Heart left ventricle (tissue), 13 donors: Measurements from ENCODE around the gene NPAP1.

Experiments used
- POLR2A ChIP-seq, 2 donors: fragments of 450-650 bp; IDR thresholded peaks; one replicate each; pipeline ENCODE4 v1.6.1; 2017; ENCODE audit warnings: antibody characterized with exemption in 2 of 2, mild to moderate bottlenecking in 2 of 2, moderate library complexity in 2 of 2
- TF ChIP-seq, protein P1 (sequence below), 12 donors: fragments of 200-600 bp; sonication (generic) in 4 of 12; IDR thresholded peaks; one replicate each; pipeline versions ENCODE4 v1.5.0 to v1.8.0; 2018 to 2022; ENCODE audit warnings: antibody characterized with exemption in 12 of 12, mild to moderate bottlenecking in 5 of 12
- donor health status: ischemic (EF 13 %, LVEDD 7.1; RV severe dilation, severe dysfunction).
- donor health status: DM: no; HTN: yes; CAD: no.
- donor health status: DM: no; HTN: no; CAD: no.
- donor health status: ischemic (EF 25% LVEDD 6.9; RV normal size, moderate dysfunction).
- donor health status: ischemic (EF 25% LVEDD 5.7; RV mildly dilated, moderate dysfunction).
- donor health status: ischemic (EF 35%, LVEDD 5.7; RV mildly dilated, moderate dysfunction).
- donor health status: nonischemic (EF 11% LVEDD 7.7; RV severe dilation, severe dysfunction).
- donor health status: DM: yes; HTN: yes; CAD: no.
- donor health status: PGD.
- donor health status: ischemic (EF 29% LVEDD 5.4; RV normal size, mild dysfunction).
- donor health status: nonischemic (EF 23%, LVEDD 6.1; RV moderate dilation, normal function).

GRCh38 chr15:24684313-24684712, 8.7 kb downstream of the NPAP1 start:
- TF ChIP-seq, protein P1, sequence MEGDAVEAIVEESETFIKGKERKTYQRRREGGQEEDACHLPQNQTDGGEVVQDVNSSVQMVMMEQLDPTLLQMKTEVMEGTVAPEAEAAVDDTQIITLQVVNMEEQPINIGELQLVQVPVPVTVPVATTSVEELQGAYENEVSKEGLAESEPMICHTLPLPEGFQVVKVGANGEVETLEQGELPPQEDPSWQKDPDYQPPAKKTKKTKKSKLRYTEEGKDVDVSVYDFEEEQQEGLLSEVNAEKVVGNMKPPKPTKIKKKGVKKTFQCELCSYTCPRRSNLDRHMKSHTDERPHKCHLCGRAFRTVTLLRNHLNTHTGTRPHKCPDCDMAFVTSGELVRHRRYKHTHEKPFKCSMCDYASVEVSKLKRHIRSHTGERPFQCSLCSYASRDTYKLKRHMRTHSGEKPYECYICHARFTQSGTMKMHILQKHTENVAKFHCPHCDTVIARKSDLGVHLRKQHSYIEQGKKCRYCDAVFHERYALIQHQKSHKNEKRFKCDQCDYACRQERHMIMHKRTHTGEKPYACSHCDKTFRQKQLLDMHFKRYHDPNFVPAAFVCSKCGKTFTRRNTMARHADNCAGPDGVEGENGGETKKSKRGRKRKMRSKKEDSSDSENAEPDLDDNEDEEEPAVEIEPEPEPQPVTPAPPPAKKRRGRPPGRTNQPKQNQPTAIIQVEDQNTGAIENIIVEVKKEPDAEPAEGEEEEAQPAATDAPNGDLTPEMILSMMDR (IDR thresholded peaks at IDR 0.05) = no peak
- no peak for TF ChIP-seq POLR2A (IDR thresholded peaks at IDR 0.05)
